ENCODE measurements around the gene PDLIM1. TPM values are rescaled to one million over a fixed set of nuclear protein-coding genes. Genes with fewer than 3 reads are reported as not detected.
A peak's percentile ranks its signal among the peaks of the same experiment; 100 is the strongest.

The PDLIM1 gene
- total and polyA plus RNA-seq, 10 of the 15 experiments (the other 5 are each of a cell fraction or from before 2014, with no cell fraction given), result 95.7 to 714 (median 309) TPM

GRCh38 chr10:95289003-95289920, 1.5 kb downstream of the PDLIM1 start (continued):
- TF ChIP-seq RAD21 (IDR thresholded peaks at IDR 0.05; ENCODE audit: insufficient read depth, low read depth, low read length) (peak; percentile 29; the same call in 1 of the 2 replicates), ZNF592 (IDR thresholded peaks at IDR 0.05) (no peak), RELB (IDR thresholded peaks at IDR 0.05; ENCODE audit: low read depth) (peak; percentile 41; the same call in 1 of the 2 replicates), ASH2L (IDR thresholded peaks at IDR 0.05; ENCODE audit: borderline replicate concordance, low read depth) (no peak), GATAD2B (conservative IDR thresholded peaks at IDR 0.05; ENCODE audit: low read depth) (no peak), E2F8 (IDR thresholded peaks at IDR 0.05; ENCODE audit: low read depth, partially characterized antibody) (no peak), YBX1 (IDR thresholded peaks at IDR 0.05) (no peak), TBL1XR1 (IDR thresholded peaks at IDR 0.05; ENCODE audit: low read depth, low read length) (no peak), POU2F2 (IDR thresholded peaks at IDR 0.05; ENCODE audit: borderline replicate concordance, low read depth, low read length) (no peak), NR2C2 (IDR thresholded peaks at IDR 0.05; ENCODE audit: borderline replicate concordance, control insufficient read depth, insufficient read length, low read depth) (no peak), RFX5 (IDR thresholded peaks at IDR 0.05; ENCODE audit: low read depth, low read length) (no peak), SMAD5 (IDR thresholded peaks at IDR 0.05; ENCODE audit: low read depth) (0 out of 2 replicates have a peak, but pooled peaks have one; percentile 45), BHLHE40 (IDR thresholded peaks at IDR 0.05; ENCODE audit: borderline replicate concordance in 1 of 2, low read depth in 2 of 2, low read length in 1 of 2) (peak in 1 of 2 experiments; percentile 24; a peak in 1 of 4 replicates), MLLT1 (IDR thresholded peaks at IDR 0.05) (no peak), CHD2 (IDR thresholded peaks at IDR 0.05; ENCODE audit: borderline replicate concordance, low read depth, low read length) (no peak), NR2F1 (conservative IDR thresholded peaks at IDR 0.05) (no peak), RELA (IDR thresholded peaks at IDR 0.05; ENCODE audit: borderline replicate concordance, partially characterized antibody) (no peak), ATF7 (IDR thresholded peaks at IDR 0.05; ENCODE audit: low read depth) (no peak)

Measured in GM12878 (cell line).